Ishikawa (cell line): ENCODE measurements around the gene WNK2.

Experiments
- CREB1 ChIP-seq: IDR thresholded peaks from 2 replicates; pipeline ENCODE4 v1.6.1; 2012; ENCODE audit warnings: low read depth
- EP300 ChIP-seq: IDR thresholded peaks from 2 replicates; pipeline ENCODE4 v1.6.1; 2012; ENCODE audit warnings: borderline replicate concordance

- TF ChIP-seq EP300, result no peak
- no peak for TF ChIP-seq CREB1
Measured at GRCh38 chr9:93288341-93288740, 104.4 kb downstream of the WNK2 start.
